GM12801 (cell line): ENCODE measurements around the gene RPS27.

Experiments used
- TF ChIP-seq, protein P1 (sequence below): IDR thresholded peaks from one replicate; pipeline ENCODE4 v1.5.1; 2011; ENCODE audit warnings: control low read depth; ENCODE audit not compliant: insufficient read length; ENCODE audit errors: extremely low read depth

RPS27 gene

GRCh38 chr1:153985341-153985912 lies 5.1 kb upstream of the RPS27 start:
- TF ChIP-seq, protein P1, sequence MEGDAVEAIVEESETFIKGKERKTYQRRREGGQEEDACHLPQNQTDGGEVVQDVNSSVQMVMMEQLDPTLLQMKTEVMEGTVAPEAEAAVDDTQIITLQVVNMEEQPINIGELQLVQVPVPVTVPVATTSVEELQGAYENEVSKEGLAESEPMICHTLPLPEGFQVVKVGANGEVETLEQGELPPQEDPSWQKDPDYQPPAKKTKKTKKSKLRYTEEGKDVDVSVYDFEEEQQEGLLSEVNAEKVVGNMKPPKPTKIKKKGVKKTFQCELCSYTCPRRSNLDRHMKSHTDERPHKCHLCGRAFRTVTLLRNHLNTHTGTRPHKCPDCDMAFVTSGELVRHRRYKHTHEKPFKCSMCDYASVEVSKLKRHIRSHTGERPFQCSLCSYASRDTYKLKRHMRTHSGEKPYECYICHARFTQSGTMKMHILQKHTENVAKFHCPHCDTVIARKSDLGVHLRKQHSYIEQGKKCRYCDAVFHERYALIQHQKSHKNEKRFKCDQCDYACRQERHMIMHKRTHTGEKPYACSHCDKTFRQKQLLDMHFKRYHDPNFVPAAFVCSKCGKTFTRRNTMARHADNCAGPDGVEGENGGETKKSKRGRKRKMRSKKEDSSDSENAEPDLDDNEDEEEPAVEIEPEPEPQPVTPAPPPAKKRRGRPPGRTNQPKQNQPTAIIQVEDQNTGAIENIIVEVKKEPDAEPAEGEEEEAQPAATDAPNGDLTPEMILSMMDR = no peak

GRCh38 chr1:153985941-153986761 lies 4.4 kb upstream of the RPS27 start, which contains the start of gene RAB13:
Gene RAB13 (minus strand): TSS chr1:153986339. CDS start chr1:153986236, 103 bp downstream.
- TF ChIP-seq, protein P1 = no peak

- TF ChIP-seq, protein P1 = no peak
These were observed 2.9 kb upstream of the RPS27 start for GRCh38 chr1:153987621-153988020.

- TF ChIP-seq, protein P1 = no peak
These were observed 629 bp downstream of the RPS27 start for GRCh38 chr1:153991151-153991630.

- TF ChIP-seq, protein P1 = no peak
These were observed 1.2 kb downstream of the RPS27 start for GRCh38 chr1:153991806-153992205.

DNA sequence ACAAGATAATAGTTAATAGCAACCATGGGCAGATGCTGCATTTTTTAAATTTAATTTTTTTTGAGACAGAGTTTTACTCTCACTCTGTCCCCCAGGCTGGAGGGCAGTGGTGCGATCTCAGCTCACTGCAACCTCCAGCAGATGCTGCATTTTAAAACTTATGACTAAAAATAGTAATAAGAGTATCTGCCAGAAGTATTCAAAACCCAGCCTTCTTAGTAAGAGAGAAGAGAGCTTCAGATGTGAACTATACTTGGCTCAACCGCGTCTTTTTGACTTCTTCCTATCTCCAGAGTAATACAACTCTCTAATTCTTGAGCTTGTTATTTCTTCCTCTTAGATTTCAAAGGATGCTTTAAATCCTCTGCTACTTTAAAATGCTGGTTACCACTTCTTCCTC lies 4.6 kb downstream of the RPS27 start:
- TF ChIP-seq, protein P1 = no peak

GRCh38 chr1:153995640-153996039 lies 5.1 kb downstream of the RPS27 start:
- TF ChIP-seq, protein P1 = no peak
